GM23338 (cell line): ENCODE results near the gene SP6.

Experiments used
- CREB1 ChIP-seq: fragments of 250-450 bp; sonication (Bioruptor Pico); IDR thresholded peaks from 2 replicates; pipeline ENCODE4 v1.5.0; 2020; ENCODE audit warnings: low read depth, mild to moderate bottlenecking, moderate library complexity
- CTCF ChIP-seq, 2 experiments: fragments of 200-600 bp in 1 of 2; sonication (generic) in 1 of 2; conservative IDR thresholded peaks; 2 replicates each; pipeline versions ENCODE4 v1.5.1 to v1.6.1; 2016 to 2017; ENCODE audit warnings: antibody characterized with exemption in 2 of 2, low read depth in 2 of 2, mild to moderate bottlenecking in 2 of 2, moderate library complexity in 1 of 2
- EZH2 ChIP-seq: fragments of 200-600 bp; sonication (generic); IDR thresholded peaks from one replicate; pipeline ENCODE4 v1.8.0; 2017; ENCODE audit warnings: antibody characterized with exemption, mild to moderate bottlenecking, low read depth; ENCODE audit not compliant: unreplicated experiment
- EZH2phosphoT487 ChIP-seq: fragments of 200-600 bp; sonication (generic); IDR thresholded peaks from one replicate; pipeline ENCODE4 v1.8.1; 2018; ENCODE audit warnings: antibody characterized with exemption; ENCODE audit not compliant: unreplicated experiment
- JUNB ChIP-seq: IDR thresholded peaks from one replicate; pipeline ENCODE4 v1.6.1; 2016; ENCODE audit warnings: antibody characterized with exemption; ENCODE audit not compliant: unreplicated experiment
- NANOG ChIP-seq: IDR thresholded peaks from 2 replicates; pipeline ENCODE4 v1.6.1; 2016; ENCODE audit warnings: antibody characterized with exemption, borderline replicate concordance
- POLR2AphosphoS5 ChIP-seq: IDR thresholded peaks from 2 replicates; pipeline ENCODE4 v1.6.1; 2016; ENCODE audit warnings: antibody characterized with exemption, low read depth
- REST ChIP-seq: IDR thresholded peaks from one replicate; pipeline ENCODE4 v1.6.1; 2018; ENCODE audit warnings: antibody characterized with exemption; ENCODE audit not compliant: unreplicated experiment
- STAT1 ChIP-seq: IDR thresholded peaks from one replicate; pipeline ENCODE4 v1.6.1; 2016; ENCODE audit warnings: antibody characterized with exemption; ENCODE audit not compliant: unreplicated experiment
- ZNF114 ChIP-seq: fragments of 250-450 bp; sonication (Bioruptor Pico); IDR thresholded peaks from 2 replicates; pipeline ENCODE4 v1.5.0; 2020; ENCODE audit warnings: mild to moderate bottlenecking, moderate library complexity
- ZNF331 ChIP-seq: fragments of 250-450 bp; sonication (Bioruptor Pico); IDR thresholded peaks from 2 replicates; pipeline ENCODE4 v1.5.0; 2020; ENCODE audit warnings: low read depth, mild to moderate bottlenecking, moderate library complexity
- ZNF462 ChIP-seq: fragments of 250-450 bp; sonication (Bioruptor Pico); IDR thresholded peaks from 2 replicates; pipeline ENCODE4 v1.5.0; 2020; ENCODE audit warnings: mild to moderate bottlenecking, moderate library complexity
- TF ChIP-seq, protein P1 (sequence below): IDR thresholded peaks from 2 replicates; pipeline ENCODE4 v1.6.1; 2016; ENCODE audit warnings: antibody characterized with exemption

- TF ChIP-seq CTCF (conservative IDR thresholded peaks at IDR 0.05; ENCODE audit: low read depth in 2 of 2) (no peak), EZH2phosphoT487 (no peak), EZH2 (no peak), JUNB (no peak), POLR2AphosphoS5 (no peak), CREB1 (CRISPR knock-in tag) (no peak), REST (no peak), NANOG (no peak), ZNF462 (CRISPR knock-in tag) (no peak), STAT1 (no peak), ZNF331 (no peak), ZNF114 (CRISPR knock-in tag) (no peak)
- TF ChIP-seq, protein P1, sequence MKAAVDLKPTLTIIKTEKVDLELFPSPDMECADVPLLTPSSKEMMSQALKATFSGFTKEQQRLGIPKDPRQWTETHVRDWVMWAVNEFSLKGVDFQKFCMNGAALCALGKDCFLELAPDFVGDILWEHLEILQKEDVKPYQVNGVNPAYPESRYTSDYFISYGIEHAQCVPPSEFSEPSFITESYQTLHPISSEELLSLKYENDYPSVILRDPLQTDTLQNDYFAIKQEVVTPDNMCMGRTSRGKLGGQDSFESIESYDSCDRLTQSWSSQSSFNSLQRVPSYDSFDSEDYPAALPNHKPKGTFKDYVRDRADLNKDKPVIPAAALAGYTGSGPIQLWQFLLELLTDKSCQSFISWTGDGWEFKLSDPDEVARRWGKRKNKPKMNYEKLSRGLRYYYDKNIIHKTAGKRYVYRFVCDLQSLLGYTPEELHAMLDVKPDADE, result no peak
These were observed 30.8 kb downstream of the SP6 start for GRCh38 chr17:47820033-47820789.
